PC-3 (cell line): Measurements from ENCODE around the gene TSHZ2. TPM values are rescaled to one million over a fixed set of nuclear protein-coding genes. Genes with fewer than 3 reads are reported as not detected.

Source experiments
- ATAC-seq: fragments of 200-7000 bp; cut with Tn5 transposase; 2 replicates; pipeline ENCODE4 v1.9.1; 2020; ENCODE audit warnings: mild to moderate bottlenecking, moderate library complexity
- BruUV-seq: library from RNA; stranded (reverse); fragments of 400-500 nt; replicated peaks from 2 replicates; lab custom pipeline; 2021; lab: Mats Ljungman, UMichigan
- CTCF ChIA-PET: fragments of 300-600 bp; sonication (Branson Sonifier 250); formaldehyde crosslinking; loops from one replicate; lab custom pipeline; 2022; ENCODE audit warnings: antibody characterized with exemption; lab: Charles Lee
- POLR2A ChIA-PET: fragments of 300-600 bp; sonication (Branson Sonifier 250); formaldehyde crosslinking; loops from one replicate; lab custom pipeline; 2022; ENCODE audit warnings: antibody characterized with exemption; ENCODE audit not compliant: unreplicated experiment; lab: Charles Lee
- DNase-seq: peaks from one replicate; pipeline ENCODE4 v3.0.0-alpha.2; 2015
- H2AFZ ChIP-seq: fragments of 300-600 bp; sonication (generic); 2 replicates; pipeline ENCODE4 v1.6.0; 2016; ENCODE audit warnings: antibody characterized with exemption, low read length
- H3F3A ChIP-seq: fragments of 300-600 bp; sonication (generic); one replicate; pipeline ENCODE4 v1.6.0; 2017; ENCODE audit warnings: antibody characterized with exemption, low read length, control low read depth, mild to moderate bottlenecking; ENCODE audit not compliant: unreplicated experiment
- H3K27ac ChIP-seq: fragments of 300-600 bp; sonication (generic); 2 replicates; pipeline ENCODE4 v1.5.1; 2016; ENCODE audit warnings: mild to moderate bottlenecking, low read length
- H3K27me3 ChIP-seq: fragments of 300-600 bp; sonication (generic); 2 replicates; pipeline ENCODE4 v1.6.1; 2016; ENCODE audit warnings: low read length, mixed read lengths
- H3K36me3 ChIP-seq: fragments of 300-600 bp; sonication (generic); 2 replicates; pipeline ENCODE4 v1.6.1; 2016; ENCODE audit warnings: low read depth, mixed run types, low read length, mixed read lengths
- H3K4me1 ChIP-seq: fragments of 300-600 bp; sonication (generic); 2 replicates; pipeline ENCODE4 v1.5.1; 2016; ENCODE audit warnings: low read length; ENCODE audit not compliant: insufficient read depth
- H3K4me2 ChIP-seq: fragments of 300-600 bp; sonication (generic); 2 replicates; pipeline ENCODE4 v1.6.0; 2016; ENCODE audit warnings: low read length
- H3K4me3 ChIP-seq: fragments of 300-600 bp; sonication (generic); 2 replicates; pipeline ENCODE4 v1.5.1; 2016; ENCODE audit warnings: mild to moderate bottlenecking, low read length, mixed read lengths
- H3K79me2 ChIP-seq: fragments of 300-600 bp; sonication (generic); 2 replicates; pipeline ENCODE4 v1.6.1; 2017; ENCODE audit warnings: low read length, mixed read lengths
- H3K9ac ChIP-seq: fragments of 300-600 bp; sonication (generic); 2 replicates; pipeline ENCODE4 v1.6.0; 2016; ENCODE audit warnings: mild to moderate bottlenecking, low read length
- H3K9me2 ChIP-seq: fragments of 300-600 bp; sonication (generic); replicated peaks from 2 replicates; pipeline ENCODE4 v1.6.1; 2016; ENCODE audit warnings: mixed run types, low read length, mixed read lengths
- H3K9me3 ChIP-seq: fragments of 300-600 bp; sonication (generic); 2 replicates; pipeline ENCODE4 v1.6.1; 2016; ENCODE audit warnings: low read length, mixed read lengths
- H4K20me1 ChIP-seq: fragments of 300-600 bp; sonication (generic); 2 replicates; pipeline ENCODE4 v1.6.1; 2016; ENCODE audit warnings: low read length, mixed read lengths
- CTCF ChIP-seq: fragments of 300-600 bp; sonication (generic); conservative IDR thresholded peaks from 2 replicates; pipeline ENCODE4 v1.5.1; 2017; ENCODE audit warnings: antibody characterized with exemption, low read depth, mild to moderate bottlenecking, low read length
- EZH2 ChIP-seq: fragments of 300-600 bp; sonication (generic); IDR thresholded peaks from one replicate; pipeline ENCODE4 v1.6.1; 2017; ENCODE audit warnings: antibody characterized with exemption, mild to moderate bottlenecking, low read length; ENCODE audit not compliant: unreplicated experiment
- EZH2phosphoT487 ChIP-seq: fragments of 300-600 bp; sonication (generic); IDR thresholded peaks from 2 replicates; pipeline ENCODE4 v1.6.1; 2018; ENCODE audit warnings: mild to moderate bottlenecking, antibody characterized with exemption, low read length, borderline replicate concordance
- intact Hi-C: fragments of 100-400 bp; cut with micrococcal nuclease; formaldehyde crosslinking; loops from 2 replicates; pipeline ENCODE4 v1.9.0; 2023
- total RNA-seq: library from RNA; depleted of rRNA; stranded (reverse); fragments of >200 nt; gene quantifications from 2 replicates; pipeline ENCODE4 v1.2.3, GENCODE V29; 2014

Gene TSHZ2
- total RNA-seq, 1 experiment from 2014 or later = not detected

DNA sequence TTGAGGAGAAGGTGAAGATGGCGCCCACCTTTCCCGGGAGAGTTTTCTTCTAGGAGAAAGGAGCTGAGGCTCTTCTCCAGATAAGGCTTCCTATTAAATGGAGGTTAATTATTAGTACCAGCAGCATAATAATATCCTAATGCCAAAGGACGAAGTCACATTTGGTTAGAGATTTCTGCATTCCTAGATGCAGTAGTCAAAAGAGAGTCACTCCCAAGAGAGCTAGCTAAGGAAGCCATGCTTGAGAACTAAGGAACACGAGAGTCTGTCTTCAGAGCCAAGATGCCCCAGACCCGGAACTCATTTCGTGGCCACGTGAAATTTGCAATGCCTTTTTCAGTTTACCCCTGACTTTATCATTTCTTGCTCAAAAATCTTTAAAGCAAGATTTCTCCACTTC lies 132.7 kb downstream of the TSHZ2 start:
- BruUV-seq = no TSS peak
- no peak overlapping the region for H3K27ac ChIP-seq
- no peaks in the 10 kb centered on the region for H4K20me1 ChIP-seq
- DNase-seq (no peak), ATAC-seq (no peak)
- TF ChIP-seq CTCF = no peak
- no peaks in the 10 kb centered on the region for H3K9me3 ChIP-seq
- intact Hi-C loops = no loop called here
- H3K9ac ChIP-seq = no peak overlapping the region
- no peaks in the 10 kb centered on the region for H3K9me2 ChIP-seq
- no peak overlapping the region for H2AFZ ChIP-seq
- ChIA-PET CTCF (no interaction called here), POLR2A (no interaction called here)
- H3K79me2 ChIP-seq = no peaks in the 10 kb centered on the region
- no peak overlapping the region for H3K4me2 ChIP-seq
- H3K4me3 ChIP-seq = no peak overlapping the region
- H3K36me3 ChIP-seq = no peaks in the 10 kb centered on the region
- no peaks in the 10 kb centered on the region for H3K4me1 ChIP-seq
- H3F3A ChIP-seq = no peaks in the 10 kb centered on the region
- peaks cover 47% of the 10 kb centered on the region; the same call in 1 of the 2 replicates for H3K27me3 ChIP-seq

GRCh38 chr20:53116733-53117132 lies 144.6 kb downstream of the TSHZ2 start:
- H3K27me3 ChIP-seq = 0 out of 2 replicates have a peak, but pooled peaks cover 25% of the 10 kb centered on the region
- no peaks in the 10 kb centered on the region for H3K36me3 ChIP-seq
- no peak for DNase-seq
- intact Hi-C loops = no loop called here
- no peak overlapping the region for H2AFZ ChIP-seq
- no peak for ATAC-seq
- no peak overlapping the region for H3K4me2 ChIP-seq
- H3K4me3 ChIP-seq = no peak overlapping the region
- no peaks in the 10 kb centered on the region for H3K79me2 ChIP-seq
- ChIA-PET POLR2A (no interaction called here), CTCF (no interaction called here)
- H3K9me2 ChIP-seq = no peaks in the 10 kb centered on the region
- BruUV-seq = no TSS peak
- H3F3A ChIP-seq = no peaks in the 10 kb centered on the region
- no peaks in the 10 kb centered on the region for H3K9me3 ChIP-seq
- no peak overlapping the region for H3K9ac ChIP-seq
- no peaks in the 10 kb centered on the region for H4K20me1 ChIP-seq
- H3K4me1 ChIP-seq = no peaks in the 10 kb centered on the region
- no peak overlapping the region for H3K27ac ChIP-seq
- TF ChIP-seq EZH2phosphoT487 (no peak), EZH2 (no peak), CTCF (no peak)

- BruUV-seq = no TSS peak
- H3K36me3 ChIP-seq = no peaks in the 10 kb centered on the region
- H4K20me1 ChIP-seq = no peaks in the 10 kb centered on the region
- no peak for DNase-seq
- no peaks in the 10 kb centered on the region for H3K79me2 ChIP-seq
- TF ChIP-seq EZH2 (no peak), CTCF (no peak), EZH2phosphoT487 (no peak)
- ChIA-PET POLR2A (no interaction called here), CTCF (no interaction called here)
- H3K9ac ChIP-seq = no peak overlapping the region
- intact Hi-C loops = no loop called here
- H3K9me3 ChIP-seq = no peaks in the 10 kb centered on the region
- H3K27ac ChIP-seq = no peak overlapping the region
- H3K9me2 ChIP-seq = no peaks in the 10 kb centered on the region
- H3K4me1 ChIP-seq = no peaks in the 10 kb centered on the region
- no peak overlapping the region for H3K4me2 ChIP-seq
- no peak for ATAC-seq
- H2AFZ ChIP-seq = no peak overlapping the region
- no peak overlapping the region for H3K4me3 ChIP-seq
- H3K27me3 ChIP-seq = peaks cover 20% of the 10 kb centered on the region; the same call in 1 of the 2 replicates
- H3F3A ChIP-seq = no peaks in the 10 kb centered on the region
These were observed 150.7 kb downstream of the TSHZ2 start for GRCh38 chr20:53122853-53123252.
